NCI-H524 treated with DMSO at 0.1 percent for 48 hours (cell line): ENCODE measurements around the gene ACKR3.

Experiments used
- DNase-seq: peaks from one replicate; lab custom pipeline; 2025; lab: John Stamatoyannopoulos, UW

Gene ACKR3

DNA sequence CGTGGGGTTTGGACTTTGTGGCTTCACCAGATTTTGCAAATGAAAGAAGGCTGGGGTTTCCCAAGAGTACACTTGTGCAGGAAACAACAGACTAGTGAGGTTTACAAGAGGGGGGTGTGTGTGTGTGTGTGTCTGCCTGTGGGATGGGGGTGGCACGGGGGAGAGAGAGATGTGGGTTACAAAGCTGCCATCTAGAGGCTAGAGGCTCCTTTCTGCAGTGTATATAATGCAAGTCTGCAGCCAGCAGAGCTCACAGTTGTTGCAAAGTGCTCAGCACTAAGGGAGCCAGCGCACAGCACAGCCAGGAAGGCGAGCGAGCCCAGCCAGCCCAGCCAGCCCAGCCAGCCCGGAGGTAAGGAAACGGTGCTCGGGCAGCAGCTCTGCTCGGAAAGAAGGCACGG, at the start of gene ACKR3:
Gene ACKR3, plus strand, starts transcription at position 253 of the 401 bp plus-strand sequence. CDS start 10,641 bp downstream, outside the sequence.
- DNase-seq, result peak; percentile 13

DNA sequence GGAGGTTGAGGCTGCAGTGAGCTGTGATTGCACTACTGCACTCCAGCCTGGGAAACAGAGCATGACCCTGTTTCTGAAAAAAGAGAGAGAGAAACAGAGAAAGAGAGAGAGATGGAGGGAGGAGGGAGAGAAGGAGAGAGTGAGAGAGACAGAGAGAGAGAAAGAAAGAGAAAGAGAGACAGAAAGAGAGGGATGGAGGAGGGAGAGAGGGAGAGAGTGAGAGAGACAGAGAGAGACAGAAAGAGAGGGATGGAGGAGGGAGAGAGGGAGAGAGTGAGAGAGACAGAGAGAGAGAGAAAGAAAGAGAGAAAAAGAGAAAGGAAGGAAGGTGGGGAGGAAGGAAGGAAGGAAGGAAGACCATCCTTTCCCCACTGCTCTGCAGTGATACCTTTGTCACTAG, 48.1 kb upstream of the ACKR3 start:
- DNase-seq, result no peak

DNA sequence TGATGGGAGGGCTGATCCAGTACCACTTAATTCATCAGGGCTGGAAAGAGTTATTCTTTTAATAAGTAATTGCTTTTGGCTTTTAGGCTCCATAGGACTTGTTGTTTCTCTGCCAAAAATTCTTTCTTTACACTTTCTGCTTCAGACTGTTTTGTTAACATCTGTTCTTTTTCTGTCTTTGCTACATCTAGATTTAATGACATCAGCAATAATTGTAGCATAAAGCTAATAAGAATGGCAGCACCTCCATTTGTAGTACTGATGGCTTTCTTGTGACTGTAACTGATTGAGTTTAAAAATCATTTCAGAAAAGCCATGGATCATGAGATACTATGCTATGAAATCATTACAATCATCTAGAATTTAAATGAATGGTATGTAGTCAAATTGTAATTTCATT, 46.4 kb upstream of the ACKR3 start:
- no peak for DNase-seq

DNA sequence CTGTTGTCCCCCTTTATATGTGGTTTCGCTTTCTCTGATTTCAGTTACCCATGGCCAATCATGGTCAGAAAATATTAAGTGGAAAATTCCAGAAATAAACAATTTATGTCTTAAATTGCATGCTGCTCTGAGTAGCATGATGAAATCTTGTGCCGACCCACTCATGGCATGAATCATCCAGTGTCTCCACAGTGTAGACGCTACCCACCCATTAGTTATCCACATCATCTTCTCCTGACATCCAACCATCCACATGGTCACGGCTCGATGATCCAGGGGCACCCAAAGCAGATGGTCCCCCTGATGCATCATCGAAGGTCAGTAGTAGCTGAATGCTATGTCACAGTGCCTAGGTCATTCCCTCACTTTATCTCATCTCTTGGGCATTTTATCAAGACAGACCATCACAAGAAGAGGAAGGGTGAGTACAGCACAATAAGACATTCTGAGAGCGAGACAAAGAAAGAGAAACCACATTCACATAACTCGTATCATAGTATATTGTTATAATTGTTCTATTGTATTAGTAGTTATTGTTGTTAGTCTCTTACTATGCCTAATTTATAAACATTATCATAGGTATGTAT, 44.1 kb upstream of the ACKR3 start:
- DNase-seq, result no peak

DNA sequence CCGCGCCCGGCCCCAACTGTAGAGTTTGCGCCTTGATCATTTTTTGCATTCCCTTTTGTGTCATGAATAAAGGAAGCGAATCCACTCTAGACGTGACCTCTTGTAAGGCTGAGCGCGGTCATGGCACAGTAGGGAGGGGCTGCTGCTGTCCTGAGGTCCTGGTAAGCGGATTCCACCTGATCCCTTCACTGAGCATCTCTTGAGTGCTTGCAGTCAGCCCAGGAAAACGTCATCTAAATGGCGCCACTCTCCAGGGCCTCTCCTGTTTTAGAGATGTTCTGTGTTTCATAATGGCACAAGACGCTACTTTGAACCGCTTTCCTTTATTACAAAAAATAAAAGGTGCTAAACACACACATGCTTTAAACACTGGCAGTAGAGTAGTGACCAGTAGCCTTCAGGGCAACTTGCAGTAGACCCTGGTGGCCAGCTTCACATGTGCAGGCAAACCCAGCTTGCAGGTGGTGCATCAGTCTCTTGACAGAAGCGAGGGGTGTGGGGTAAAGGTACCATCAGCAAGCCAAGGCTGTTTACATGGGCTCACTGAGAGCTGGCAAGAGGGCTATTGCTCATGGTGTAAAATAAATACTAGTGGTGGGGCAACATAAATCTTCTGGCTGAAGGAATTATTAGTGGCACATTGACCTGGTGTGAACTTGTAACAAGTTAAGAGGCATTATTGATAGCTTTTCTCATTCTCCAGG, 43.0 kb upstream of the ACKR3 start:
- DNase-seq, result no peak

DNA sequence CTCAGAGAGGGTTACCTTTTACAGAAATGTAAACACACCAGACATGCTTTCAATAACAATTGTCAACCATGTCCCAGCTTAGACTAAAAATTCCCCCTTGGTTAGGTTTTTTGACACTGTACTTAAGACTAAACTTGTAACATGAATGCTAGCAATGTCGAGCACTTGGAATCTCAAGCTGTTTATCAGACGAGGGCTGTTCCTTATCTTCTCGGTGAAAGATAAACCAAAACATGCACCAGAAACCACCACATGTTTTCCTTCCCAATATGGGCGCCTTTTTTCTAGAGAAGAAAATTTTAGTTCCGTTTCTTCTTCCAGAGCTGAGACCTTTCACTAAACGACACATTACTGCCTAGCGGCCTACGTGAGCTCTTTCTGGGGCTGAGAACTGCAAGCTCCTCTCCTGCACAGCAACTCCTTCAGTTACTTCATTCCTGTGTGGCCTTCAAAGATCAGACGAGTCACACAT, 42.4 kb upstream of the ACKR3 start:
- no peak for DNase-seq

DNA sequence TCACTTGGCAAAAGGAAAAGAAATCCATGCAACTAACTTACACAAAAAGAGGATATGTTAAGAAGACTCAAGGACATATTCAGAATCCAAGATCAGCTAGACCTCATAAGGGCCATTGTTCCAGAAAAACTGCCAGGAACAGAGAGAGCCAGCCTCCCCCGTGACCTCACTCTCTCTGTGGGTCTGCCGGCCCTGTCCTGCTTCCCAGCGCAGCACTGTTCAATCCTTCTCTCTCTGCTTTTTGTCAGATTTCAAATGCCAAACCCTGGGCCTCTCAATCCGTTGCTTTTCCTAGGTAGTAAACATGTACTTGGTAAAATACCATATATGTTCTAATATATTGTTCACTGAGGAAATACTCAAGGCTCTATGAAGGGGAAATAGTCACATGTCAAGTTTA, 40.0 kb upstream of the ACKR3 start:
- DNase-seq, result no peak

DNA sequence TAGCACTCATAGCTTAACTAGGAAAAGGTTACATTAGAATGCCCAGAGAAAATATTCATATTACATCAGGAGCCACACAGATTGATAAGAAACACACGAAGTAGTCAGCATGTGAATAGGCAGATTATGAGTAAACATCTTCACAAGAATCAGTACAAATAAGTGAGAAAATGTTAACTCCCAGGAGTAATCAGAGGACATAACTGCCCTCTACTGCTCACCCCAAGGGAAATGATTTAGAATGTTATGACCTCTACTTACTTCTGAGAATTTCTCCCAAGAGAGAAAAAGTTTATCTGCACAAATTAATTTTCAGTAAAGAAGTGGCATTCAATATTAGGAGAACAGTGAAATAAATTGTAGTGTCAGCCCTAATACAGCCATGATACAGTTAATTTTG, 39.1 kb upstream of the ACKR3 start:
- no peak for DNase-seq

DNA sequence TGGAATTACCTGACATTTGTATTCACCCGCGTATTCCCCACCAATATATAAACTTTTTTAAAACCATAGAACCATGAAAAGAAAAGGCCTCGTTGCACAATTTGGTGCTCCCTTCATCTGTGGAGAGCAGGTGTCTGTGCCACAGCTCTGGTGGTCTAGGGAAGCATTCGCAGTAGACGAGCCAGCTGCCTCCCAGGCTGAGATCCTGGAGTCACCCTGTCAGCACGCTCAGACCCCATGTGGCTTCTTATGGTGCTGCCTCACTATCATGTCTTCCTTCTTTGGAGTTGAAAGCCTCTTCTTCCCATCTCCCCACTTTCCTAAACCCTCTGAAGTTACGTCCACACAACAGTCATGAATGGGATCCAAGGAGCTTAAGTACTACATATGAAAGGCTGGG, 38.4 kb upstream of the ACKR3 start:
- DNase-seq, result no peak

DNA sequence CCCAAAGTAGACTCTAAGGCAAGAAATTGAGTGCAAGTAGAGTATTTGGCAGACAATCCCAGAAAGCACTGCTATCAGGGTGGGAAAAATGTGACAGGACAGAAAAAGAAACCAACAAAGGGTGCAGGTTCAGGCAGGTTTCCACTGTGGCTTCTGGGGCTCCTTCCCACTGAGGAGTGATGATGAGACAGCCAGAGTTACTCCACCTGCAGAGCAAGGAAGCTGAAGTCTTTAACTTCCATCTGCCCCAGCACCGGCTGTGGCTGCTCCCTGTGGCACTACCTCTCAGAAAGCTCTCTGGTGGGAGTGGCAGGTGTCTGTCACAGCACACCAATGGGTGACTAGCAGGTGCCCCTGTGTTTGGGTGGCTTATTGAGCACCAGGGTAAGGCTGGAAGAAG, 37.6 kb upstream of the ACKR3 start:
- no peak for DNase-seq

DNA sequence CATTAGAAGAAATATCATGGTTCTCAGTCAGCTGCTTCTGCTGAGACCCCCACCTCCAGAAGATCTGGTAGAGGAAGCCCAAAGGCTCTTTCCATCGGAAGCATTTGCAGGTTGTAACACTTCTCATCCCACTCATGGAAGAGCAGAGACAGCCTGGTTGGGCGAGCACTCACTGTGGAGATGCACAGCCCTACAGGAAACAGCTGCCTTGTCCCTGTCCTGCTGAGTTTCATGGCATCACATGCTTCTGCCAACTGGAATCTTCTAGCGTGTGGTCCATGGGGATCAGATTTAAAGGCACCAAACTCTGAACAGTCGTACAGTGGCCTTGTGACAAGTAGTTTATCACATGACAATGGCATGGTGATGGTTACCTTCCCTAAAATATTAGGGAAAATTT, 36.3 kb upstream of the ACKR3 start:
- no peak for DNase-seq

DNA sequence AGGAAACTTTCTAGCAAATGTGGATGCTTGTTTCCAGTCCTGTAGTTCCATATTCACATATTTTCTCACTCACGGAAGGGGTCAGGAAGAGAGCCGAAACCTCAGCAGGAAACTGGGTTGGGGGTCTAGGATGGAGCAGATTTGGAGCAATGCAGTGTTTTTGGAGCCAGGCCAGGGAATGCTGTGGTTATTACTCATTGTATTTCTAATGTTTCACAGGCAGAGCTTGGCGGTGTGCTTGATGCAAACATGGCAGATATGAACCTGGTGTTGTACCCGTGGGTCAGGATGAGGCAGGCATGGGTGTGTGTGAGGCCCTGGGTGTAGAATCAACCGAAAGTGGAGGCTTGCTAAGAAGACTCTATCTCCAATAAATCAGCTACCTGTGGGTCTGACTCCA, 34.6 kb upstream of the ACKR3 start:
- no peak for DNase-seq

DNA sequence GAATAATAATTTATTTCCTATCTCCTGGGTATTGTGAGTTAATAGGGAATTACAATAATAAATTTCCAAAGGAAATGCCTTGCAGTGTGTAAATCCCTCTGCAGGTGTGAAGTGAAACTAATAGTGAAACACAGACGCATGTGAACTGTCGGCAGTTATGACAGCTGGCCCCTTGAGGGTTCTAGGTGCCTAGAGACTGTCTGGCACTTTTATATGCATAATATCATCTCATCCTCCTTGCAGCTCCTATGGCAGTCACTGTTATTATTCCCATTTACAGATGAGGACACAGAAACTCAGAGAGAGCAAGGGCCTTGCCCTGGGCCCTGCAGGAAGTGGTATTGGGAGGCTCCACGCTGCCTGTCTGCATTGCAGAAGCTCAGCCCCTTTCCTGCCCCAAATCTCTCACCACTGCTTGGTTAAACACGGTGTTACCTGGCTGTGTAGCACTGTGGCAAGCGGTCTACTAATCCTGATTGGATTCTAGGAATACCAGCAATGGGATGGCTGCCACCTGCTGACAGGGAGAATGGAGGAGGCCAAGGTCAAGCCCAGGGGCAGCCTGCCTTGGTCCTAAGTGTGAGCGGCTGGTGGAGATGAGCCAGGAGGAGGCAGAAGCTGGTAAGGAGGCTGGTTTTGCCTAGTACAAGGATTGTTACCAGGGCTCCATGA, 32.8 kb upstream of the ACKR3 start:
- no peak for DNase-seq

DNA sequence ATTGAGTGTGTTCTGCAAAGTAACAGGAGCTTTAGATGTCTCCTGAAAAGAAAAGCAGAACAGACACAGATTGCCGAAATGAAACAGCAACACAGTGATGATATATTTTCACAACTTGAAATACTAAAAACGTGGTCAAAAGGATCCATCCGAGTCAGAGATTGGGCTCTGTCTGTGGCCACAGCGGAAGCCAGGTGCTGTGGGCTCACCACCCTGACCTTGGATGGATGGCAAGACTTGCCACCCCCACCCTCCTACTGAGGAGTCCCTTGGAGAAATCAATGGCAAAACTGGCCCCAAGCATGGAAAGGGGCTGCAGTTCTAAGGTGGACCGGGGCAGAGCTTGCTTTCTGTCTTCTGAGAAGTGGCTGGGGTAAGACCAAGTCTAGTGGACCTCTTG, 31.4 kb upstream of the ACKR3 start:
- no peak for DNase-seq

DNA sequence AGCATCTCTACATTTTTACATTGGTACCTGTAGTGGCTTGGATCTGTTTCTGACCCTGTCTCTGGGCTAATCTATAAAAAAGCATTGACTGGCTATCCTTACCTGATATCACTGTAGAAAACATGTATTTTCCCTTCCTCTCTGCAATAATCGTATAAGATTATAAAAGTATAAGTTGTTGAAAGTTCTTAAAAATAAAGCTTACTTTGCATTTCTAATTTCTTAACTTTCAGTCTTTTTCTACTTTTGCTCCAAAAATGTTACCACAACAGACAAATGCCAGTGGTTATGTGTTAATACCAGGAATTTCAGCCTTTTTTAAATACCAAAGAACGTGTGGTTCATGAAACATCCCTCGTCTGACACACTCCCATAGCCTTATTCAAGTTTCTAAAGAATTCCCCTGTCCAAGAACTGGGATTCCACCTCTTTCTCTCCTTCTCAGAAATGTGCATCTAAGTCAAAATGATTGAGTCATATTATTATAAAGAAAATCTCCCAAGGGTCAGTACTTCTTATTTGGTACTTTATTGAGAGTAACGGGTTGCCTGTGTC, 28.5 kb upstream of the ACKR3 start:
- no peak for DNase-seq

DNA sequence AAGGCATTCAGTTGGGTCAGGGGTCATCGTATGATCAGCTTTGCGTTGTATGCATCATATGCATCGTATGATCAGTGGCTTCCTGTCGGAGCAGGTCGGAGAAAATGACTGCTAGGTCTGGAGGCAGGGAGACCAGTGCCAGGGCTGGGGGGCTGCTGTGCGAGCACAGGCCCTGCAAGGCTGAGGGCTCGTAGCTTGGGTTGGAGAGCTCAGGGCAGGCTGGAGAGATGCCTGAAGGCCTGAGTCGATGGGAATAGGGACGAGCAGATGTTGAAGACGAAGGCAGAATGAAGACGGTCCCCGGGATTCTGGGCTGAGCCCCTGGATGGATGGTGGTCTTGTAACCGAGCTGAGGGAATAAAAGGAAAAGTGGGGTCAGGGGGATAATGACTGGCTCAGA, 25.3 kb upstream of the ACKR3 start:
- no peak for DNase-seq

DNA sequence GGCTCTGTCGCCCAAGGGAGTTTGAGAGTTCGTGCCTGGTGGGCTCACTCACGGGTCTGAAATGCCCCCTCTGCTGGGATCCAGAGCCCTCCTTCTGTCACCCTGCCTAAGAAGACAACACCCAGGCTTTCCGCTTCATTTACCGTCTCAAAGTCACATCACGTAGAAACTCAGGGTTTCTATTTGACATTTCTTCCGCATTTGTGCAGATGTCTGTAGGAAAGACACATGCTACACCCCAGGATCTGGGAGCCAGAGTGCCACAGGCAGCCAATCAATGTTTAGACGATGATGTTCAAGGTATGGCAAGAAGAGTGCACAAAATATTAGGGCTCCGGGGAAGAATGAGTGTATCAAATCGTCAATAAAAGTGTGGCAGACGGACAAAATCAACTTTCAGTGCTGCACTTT, 24.4 kb upstream of the ACKR3 start:
- no peak for DNase-seq

DNA sequence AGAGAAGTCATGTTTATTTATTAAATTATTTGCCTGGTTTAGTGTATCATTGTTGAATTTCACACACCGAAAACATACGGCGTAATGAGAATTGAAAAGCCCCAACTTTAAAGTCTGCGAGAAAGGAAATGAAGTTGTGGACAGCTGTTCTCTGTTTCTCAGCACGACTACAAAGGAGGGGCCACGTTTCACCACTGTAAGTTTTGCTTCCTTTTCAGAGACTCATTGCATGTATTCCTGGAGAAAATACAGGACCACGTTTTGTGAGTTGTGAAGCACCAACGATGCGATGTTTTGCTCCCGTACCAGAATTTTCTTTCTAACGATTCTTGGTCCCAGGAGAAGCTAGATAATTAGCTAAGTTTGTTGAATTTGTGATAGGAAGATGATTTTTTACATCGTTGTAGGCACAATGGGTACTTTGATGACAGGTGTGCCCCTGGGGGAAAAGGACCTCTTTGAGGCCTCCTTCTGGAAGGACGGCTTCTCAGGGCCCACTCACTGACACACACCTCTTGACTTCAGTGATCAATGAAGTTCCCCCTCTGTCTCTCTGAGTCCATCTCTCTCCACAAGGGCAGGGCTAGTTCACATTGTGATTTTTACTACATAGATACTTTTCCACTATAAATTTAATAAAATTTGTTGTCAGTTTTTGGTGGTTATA, 23.7 kb upstream of the ACKR3 start:
- DNase-seq, result no peak

DNA sequence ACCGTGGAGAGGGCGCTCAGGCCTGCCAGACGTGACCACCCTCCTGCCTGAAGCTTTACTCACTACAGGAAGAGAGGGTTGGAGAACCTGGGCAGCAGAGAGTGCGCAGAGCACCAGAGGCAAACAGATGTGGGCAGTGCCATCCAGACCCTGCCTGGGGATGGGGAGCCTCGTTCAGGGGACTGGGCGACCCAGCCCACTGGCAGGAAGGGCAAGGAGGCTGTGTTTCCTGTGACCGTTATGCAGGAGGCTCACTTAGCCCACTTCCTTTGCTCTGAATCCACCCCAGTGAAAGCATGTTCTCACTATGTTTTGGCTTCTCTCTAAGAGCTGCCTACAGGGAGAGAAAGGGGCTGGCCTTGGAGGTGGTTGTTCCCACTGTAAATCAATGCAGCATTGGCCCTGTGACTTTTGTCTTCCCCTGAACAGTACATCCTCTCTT, 23.0 kb upstream of the ACKR3 start:
- DNase-seq, result no peak

DNA sequence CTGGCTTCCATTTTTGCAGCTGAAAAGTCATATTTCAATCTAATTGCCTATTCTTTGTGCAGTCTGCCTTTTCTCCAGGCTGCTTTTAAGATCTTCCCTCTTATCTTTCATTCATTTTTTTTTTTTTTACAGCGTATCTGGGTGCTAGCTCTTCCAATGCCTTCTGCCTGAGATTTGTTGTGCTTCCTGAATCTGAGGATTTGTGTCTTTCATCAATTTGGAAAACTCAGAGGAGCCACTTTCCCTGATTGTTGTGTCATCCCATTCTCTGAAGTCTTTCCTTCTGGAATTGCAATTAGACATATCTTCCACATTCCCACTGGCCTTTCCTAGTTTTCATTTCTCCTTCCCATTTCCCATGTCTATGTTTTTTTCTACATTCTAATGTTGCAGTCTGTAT, 21.9 kb upstream of the ACKR3 start:
- DNase-seq, result no peak

DNA sequence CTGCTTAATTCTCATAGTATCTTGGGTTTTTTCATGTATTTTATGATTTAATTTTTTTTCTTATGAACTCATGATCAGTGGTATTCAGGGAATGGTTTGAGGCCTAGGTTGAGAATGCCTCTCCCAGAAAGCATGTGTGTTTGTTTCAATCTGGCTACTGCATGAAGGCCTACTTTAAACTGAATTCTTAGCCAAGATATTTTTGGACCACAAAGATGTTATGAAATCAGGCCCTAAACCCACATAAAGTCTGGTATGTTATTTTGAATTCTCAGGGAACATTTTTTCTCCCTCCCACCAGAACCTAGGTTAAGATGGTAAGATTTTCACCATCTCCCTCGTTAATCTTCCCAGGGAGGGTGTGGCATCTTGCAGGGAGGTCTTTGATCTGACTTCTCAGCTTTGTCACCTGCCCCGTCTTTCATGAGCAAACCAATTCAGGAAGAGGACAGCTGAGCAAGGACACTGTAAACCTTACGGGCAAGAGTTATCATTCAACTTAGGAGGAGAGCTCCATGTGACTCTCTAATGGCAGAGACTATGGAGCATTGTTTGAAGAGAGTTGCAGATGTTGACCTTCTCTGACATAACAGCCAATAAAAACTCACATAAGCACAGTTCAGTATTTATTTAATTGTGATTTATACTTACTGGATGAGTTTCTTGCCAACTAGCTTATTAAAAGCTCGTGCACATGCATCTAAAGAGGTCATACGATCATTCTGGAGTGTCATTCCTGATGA, 21.3 kb upstream of the ACKR3 start:
- DNase-seq, result no peak

DNA sequence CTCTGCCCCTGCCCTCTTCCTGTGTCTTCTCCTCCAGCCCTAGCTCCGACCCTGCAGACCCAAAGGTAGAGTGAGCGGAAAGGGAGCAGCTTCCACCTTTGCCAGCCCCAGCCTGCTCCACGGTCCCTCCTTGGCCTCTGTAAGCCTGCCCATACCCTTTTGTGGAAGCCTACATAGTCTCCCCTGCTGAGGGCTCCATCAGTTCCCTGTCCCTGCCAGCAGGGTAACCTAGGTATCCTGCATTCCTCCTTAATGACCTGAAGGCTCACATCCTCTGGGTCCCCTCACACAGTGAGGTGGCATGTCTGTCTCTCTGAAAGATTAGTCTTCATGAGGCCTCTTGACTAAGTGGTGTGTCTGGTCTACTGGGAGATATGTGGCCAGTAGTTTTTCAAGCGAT, 20.5 kb upstream of the ACKR3 start:
- DNase-seq, result no peak
